Dedifferentiated amniotic fluid mesenchymal stem cell (primary cell): Measurements from ENCODE around the gene KCNK10.

ENCODE experiments used
- DNase-seq: peaks from one replicate; pipeline ENCODE4 v3.0.0-alpha.2; 2016; ENCODE audit errors: extremely low spot score

The KCNK10 gene

DNA sequence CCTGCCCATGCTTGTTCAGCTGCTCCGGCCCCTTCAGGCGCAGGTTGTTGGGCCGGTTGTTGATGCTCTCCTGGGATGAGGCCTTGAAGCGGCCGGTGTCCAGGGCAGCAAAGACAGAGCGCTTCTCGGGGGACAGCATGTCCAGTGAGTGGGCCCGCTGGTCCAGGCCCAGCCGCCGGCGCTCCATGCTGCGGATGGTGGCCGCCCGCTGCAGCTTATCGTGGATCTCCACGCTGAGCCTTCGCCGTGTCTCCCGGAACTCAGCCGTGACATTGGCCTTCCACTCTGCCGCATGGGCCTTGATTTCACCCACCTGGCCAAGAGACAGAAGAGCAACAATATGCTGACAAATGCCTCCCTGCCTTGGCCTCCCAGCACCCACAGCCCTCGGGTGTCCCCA lies 137.2 kb downstream of the KCNK10 start:
- no peak for DNase-seq

DNA sequence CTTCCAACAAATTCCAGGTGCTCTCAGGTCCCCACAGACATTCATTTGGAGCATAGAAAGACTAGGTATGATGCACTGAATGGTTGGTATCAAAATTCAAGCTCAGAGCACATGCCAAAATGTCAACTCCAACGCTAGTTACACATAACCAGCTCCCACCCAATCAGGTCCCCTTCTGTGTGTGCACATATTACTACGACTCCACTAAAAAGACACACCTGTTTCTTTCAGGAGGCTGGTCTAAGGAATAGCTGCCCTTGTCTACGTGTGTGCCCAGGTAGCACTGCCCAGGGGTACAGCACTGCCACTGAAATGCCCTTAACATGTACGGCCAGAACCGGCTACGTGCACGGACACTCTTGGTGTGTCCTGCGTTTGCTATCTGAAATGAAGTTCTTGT lies 138.1 kb downstream of the KCNK10 start:
- DNase-seq: no peak

DNA sequence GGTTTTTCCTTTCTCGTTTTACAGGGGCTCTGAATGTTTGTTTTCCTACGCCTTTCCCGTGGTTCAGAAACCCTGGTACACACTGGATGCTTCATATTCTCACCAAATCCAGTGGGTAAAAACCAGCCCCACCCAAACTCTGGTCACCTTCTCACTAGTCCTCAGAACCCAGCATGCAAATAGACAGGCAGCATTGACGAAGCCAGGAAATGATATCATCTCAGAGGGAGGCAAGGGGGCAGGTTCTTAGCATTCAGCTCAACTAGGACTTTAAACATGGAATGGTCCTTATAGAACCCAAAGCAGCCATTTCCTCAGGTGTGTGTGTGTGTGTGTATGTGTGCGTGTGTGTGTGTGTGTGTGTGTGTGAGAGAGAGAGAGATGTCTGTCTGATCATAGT lies 142.0 kb downstream of the KCNK10 start:
- DNase-seq: no peak

DNA sequence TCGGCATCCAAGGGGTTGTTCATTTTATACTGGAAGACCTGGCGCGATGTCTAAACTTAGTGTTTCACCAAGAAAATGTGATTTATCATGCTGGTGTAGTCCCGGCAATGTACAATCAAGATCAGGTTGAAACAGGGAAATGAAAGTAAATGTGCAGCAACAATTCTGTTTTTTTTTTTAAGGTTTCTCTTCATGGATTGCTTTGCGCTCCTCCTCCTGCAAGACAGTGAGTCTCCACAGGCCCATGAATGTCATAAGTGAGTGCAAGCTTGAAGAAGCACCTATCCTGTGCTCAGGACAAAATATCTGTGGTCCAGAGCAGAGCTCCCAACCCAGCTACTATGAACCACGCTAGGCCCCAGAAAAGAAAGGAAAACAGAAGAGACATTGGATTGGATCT lies 143.4 kb downstream of the KCNK10 start:
- DNase-seq: no peak

DNA sequence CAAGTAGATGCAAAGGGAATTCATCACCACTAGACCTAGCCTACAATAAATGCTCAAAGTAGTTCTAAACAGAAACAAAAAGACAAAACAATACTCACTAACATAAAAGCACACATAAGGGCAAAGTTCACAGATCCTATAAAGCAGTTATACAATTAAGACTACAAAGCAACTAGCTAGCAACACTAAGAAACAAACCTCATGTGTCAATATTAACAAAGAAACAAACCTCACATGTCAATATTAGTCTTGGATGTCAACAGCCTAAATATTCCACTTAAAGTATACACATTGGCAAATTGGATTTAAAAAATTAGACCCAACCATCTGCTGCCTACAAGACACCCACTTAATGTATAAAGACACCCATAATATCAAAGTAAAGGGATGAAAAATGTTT lies 152.7 kb downstream of the KCNK10 start:
- no peak for DNase-seq

DNA sequence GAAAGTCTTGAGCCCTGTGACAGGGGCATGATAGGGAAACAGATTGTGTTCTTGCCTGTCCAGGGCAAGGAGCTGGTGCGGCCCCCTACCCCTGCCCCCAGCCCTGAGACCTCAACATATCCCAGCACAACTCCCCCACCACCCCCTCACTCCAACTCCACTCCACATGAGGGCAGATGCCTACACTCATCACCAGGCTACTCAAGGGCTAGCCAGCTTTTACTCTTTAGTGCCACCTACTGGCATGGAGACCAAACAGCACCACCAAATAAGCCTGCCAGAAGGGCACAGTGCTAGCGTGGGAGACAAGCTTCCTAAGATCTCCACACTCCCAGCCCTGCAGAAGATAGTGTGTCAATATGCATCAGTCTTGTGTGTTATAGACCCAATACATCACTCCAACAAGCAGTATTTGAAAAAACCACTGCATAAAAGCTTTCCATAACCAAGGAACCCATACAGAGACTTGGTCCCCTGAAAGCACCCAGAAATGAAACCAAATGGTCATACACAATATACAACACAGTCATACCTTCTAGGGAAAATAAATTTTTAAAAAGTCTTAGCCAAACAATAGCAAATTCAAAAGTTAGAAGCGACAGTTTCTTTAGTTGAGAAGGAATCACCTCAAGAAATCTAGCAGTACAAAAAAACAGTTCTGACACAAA lies 154.4 kb downstream of the KCNK10 start:
- DNase-seq: no peak

DNA sequence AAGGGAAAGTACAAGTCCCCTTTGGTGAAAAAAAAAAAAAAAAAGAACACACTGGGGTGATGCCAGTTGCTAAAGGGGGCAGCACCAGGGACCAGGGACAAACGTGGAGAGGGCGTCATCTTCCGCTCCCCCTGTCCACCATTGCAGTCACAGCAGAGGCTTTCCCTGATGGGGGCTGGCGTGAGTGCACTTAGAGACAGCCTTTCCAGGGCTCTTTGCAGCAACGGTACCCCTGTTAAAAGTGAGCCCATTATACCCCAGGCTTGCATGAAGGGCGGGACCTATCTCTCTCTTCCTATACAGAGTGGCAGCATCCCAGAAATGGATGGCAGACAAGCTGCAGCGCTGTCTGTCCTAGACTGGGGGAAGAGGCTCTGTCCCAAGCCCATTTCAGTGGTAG lies 155.0 kb downstream of the KCNK10 start:
- no peak for DNase-seq

DNA sequence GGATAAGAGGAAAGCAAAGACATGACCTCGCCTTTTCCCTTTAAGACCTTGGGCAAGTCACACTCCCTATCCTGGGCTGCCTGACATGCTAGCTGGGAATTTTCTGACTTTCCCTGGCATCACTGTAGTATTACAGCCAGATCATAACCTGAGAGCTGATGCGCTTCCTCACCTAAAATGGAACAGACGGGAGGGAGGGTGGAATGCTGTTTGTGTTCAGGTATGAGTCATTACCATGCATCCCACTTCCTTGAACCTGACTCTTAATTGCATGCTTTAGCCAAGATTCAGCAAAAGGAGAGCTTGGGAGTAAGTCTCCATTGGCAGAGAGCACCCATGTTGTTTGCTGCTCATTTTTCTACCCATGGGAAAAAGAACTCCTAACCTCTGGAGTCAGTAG lies 156.5 kb downstream of the KCNK10 start:
- no peak for DNase-seq

DNA sequence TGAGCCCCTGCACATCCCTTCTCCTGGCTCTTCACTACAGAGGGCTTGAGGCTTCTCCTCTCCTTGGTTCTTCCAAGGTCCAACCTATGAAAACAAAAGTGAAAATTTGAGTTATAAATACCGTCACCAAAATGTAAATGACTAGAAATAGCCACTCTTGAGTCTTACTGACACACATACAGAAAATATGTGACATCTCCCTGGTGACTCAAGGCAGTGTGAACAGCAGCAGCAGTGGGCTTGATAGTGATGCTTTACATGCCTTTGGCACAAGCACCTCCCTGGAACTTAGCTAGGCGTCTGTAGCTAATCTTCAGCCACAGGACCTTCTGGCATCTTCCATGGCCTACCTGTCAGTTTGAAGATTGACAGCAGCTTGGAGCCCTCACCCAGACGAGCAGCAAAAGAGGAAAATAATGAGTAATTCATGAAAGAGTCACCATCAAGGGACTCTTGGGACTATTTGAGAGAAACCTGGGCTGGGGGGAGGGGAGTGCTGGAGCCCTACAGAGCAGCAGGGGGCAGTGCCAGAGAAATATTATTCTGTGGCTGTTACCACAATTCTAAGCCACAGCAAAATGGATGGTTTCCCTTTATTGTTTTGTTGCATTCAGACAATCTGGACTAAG lies 158.0 kb downstream of the KCNK10 start:
- DNase-seq: no peak

DNA sequence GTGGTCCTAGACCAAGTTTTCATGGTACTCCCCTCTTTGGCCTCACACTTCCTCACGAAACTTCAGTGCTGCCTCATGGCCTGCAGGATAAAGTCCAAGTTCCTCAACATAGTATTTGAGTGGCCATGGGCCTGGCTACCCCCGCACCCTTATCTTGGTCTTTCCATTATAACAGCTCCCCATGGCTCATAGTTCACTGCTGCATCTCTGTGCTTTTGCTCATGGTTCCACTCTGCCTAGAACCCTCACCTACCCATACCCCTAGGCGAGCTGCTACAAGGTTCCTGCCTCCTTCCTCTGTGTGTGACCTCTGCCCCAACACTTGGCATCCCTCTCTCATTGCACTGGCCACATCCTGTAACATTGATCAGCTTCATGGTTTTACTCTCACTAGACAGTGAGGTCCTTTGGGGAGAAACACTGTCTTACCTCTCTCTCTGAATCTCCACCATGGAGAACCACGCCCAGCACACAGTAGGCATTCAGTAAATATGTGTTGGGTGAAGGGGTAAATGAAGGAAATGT lies 159.3 kb downstream of the KCNK10 start:
- no peak for DNase-seq

DNA sequence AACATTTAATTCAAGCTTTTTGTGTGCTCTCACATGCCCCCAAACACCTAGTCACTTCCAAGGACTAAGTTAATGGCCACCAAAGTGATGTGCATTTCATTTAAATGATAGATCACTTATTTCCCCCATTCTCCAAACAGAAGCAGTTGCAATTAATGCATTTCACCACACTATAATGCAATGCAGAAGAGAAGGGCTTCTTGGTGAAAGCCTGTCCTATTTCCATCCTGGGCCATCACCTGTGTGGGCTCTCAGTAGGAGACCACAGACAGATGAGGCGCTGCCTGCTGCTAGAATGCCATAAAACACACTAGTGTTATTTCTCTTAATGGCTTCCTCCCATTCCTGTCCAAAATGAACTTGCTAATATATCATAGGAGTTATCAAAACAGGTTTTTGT lies 166.9 kb downstream of the KCNK10 start:
- DNase-seq: no peak

DNA sequence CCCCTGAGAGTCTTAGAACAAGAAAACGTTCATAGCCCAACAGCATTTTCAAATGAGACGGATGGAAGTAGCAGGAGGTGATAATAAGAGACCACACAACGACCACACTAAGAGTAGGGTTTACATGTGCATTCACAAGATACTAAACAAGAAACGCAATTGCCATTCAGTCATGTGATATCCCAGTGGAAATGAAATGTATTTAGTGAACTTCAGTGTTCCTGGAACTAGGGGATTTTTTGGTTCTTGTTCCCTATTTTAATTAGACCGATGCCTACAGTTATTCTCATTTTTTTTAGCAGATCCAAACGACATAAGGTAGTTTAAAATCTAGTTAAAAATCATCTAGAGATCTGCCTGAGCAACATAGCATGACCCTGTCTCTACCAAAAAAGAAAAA lies 168.1 kb downstream of the KCNK10 start:
- no peak for DNase-seq

DNA sequence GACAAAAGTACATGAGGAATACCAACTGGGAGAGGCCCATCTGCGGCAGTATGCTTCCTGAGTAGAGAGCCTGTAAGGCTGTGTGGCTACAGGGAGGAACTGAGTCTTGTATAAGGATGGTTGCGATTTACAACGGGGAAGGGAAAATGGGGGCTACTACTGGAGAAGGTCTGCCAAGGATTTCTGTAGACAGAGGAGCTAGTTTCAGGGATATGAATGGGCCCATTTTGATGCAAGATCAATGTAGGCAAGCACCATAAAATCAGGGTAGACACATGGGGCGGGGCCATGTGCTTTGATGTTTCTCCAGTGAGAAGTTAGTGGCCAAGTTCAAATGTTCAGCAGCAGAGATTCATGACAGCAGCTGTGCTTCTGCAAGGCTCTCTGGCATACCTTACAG lies 168.7 kb downstream of the KCNK10 start:
- DNase-seq: no peak

DNA sequence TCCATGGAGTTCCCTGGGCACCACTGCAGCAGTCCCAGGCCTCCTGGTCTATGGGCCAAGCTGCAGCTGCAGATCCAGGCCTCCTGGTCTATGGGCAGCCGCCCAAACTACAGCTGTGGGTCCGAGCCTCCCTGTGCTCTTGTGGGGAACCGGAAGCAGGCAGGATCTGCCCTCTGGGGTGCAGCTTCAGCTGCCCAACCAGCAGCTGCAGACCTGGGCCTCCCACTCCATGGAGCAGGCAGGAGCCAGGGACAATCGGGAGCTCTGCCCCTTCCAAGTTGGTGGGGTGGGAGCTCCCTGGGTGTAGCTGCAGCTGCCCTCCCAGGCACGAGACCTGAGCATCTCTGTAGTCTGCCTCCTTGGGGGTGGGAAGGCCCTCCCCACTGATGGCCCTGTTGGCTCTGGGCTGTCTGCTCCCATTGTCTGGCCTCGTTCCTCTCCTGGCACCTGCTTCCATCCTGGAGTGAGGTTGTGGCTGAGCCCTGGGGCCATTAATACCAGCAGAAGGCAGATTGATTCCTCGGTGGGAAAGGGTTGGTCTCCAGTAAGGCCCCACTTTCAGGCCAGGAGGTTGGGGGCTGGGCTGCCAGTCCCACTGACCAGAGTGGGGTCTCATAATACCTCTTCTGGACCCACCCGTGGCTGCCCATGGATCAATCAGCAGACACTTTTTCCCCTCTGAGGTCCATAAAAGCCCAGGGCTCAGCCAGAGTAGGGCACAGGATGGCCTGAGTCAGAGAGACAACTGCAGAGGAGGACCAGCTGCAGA lies 176.0 kb downstream of the KCNK10 start:
- DNase-seq: no peak

DNA sequence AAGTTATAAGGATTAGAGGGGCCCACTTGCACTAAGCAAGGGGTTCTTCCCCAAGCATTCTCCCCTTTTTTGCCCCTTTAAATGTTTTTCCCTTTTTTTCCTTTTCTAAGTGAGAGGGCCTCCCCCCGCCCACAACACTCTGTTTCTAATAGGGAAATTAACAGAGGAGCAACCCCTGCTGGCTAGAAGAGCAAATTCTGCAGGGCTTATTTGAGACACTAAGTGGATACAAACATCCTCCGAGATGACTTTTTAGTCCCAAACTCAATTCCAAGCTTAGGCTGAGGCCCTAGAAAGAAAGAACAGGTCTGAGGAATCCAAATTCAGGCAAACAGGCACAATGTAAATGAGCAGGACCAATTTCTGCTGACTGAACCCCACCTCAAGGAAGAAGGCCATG lies 179.3 kb downstream of the KCNK10 start:
- DNase-seq: no peak

DNA sequence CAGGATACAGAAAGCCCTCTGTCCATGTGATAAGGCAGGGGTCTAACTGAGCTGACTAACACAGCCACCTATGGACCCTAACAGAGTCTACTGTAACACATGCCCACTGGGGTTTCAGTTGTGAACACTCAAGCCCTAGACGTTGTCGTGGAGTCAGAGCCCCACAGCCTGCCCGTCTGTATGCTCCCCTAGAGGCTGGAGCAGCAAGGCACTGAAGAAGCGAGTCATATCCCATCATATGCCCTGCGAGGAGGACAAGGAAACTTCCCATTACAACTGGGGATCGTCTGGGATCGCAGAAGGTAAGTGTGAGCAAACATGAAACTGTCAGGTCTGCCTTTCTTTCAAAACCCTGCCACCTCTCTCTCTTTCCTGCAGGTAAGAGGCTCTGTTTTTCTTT lies 180.1 kb downstream of the KCNK10 start:
- no peak for DNase-seq

DNA sequence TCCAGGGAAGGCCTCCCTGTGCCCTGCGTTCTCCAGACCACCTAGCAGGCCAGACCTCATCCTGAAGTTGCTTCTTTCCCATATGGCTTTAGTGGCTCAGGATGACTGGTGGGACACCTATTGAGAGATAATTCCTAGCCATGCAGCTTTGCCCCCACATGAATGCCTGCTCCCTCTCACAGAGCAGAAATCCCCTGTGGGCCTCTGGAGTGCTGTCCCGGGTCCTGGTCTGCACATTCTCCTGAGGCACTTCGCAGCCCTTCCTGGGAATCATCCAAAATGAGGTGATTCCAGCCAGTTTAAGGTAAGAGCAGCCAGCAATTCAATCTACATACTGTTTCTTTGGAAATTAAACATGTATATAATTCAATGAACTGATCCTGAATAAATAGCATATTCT lies 182.2 kb downstream of the KCNK10 start:
- DNase-seq: no peak

DNA sequence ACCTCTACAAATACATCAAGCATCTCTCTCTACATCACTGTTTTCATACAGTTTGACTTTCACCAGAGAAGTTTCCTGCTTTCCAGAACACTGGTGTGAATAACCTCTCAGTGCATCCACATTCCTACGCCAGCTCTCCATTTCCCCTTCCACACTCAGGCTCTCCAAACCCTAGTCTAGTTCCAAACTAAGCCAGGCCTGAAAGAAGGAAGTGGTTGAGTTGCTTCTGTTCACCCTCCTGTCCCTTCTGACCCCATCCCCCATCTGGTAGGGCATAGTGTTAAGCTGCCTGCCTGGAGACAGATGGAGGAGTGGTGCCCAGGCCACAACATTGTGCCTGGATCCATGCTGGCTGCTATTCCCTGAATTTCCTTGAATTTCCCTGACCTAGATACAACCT lies 185.7 kb downstream of the KCNK10 start:
- DNase-seq: no peak
